NK-92 treated with Interleukin-12 subunit alpha and Interleukin-12 subunit beta, amount 100 ng/mL, for 24 hours (cell line): Measurements from ENCODE around the gene RASA2.
"Not testable (repeated sequence)": the region's sequence is repeated elsewhere in the genome, so short reads cannot be mapped to it uniquely, and the experiment has no call there.

ENCODE experiments used
- DNase-seq: peaks from one replicate; lab custom pipeline; 2025; lab: John Stamatoyannopoulos, UW

RASA2 gene

GRCh38 chr3:141498598-141499223 is 11.9 kb downstream of the RASA2 start:
- DNase-seq: peak; percentile 79

GRCh38 chr3:141499284-141499683 is 12.5 kb downstream of the RASA2 start:
- no peak for DNase-seq

DNA sequence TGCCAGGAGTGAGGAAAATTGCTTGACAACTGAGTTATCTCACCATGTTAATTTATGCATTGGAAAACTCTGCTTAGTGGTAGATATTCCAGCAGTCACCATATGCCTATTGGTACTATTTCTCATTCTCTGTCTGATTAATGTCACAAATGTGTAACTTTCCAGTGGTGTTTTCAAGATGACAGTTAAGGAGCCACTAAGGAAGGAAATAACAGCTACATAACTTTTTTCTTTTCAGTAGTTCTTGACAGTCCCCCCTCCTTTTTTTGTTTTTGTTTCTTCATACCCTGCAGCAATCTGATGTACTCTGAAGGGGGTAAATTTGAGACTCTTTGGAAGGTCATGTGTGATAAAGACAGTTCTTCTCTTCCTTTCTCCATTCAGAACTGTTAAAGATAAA is 13.1 kb downstream of the RASA2 start:
- DNase-seq: no peak

DNA sequence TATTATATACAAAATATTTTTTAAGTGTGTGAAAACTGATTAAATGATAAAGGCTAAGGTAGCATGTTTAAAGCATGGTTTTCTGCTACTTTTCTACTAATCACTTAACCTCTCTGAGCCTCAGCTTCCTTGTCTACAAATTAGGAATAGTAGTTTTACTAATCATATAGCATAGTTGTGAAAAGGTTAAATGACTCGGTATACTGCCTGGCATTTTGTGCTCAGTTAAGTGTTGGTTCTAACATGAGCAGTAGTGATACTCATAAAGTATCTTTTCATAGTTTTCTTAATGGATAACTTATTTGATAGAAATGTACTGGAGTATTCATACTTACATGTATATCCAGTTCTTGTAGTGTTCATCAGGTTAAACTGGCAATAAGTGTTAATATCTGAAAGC is 13.6 kb downstream of the RASA2 start:
- no peak for DNase-seq

DNA sequence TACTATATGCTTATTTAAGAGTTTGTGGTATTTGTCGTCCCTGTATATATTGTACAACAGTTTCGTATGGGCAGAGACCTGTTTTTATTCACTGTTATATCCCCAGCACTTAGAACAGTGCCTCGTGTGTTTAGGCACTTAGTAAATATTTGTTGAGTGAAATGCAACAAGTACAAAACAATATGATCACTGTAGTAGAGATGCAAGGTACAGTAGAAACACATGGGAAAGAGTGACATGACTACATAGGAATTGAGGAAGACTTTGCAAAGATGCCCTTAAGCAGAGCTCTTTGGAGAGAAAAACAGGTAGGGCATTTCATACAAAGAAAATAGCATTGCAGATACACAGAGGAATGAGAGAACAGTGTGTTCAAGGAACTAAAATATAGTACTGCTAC is 18.3 kb downstream of the RASA2 start:
- DNase-seq: no peak

- no peak for DNase-seq
Observed at GRCh38 chr3:141506071-141506470, 19.2 kb downstream of the RASA2 start.

DNA sequence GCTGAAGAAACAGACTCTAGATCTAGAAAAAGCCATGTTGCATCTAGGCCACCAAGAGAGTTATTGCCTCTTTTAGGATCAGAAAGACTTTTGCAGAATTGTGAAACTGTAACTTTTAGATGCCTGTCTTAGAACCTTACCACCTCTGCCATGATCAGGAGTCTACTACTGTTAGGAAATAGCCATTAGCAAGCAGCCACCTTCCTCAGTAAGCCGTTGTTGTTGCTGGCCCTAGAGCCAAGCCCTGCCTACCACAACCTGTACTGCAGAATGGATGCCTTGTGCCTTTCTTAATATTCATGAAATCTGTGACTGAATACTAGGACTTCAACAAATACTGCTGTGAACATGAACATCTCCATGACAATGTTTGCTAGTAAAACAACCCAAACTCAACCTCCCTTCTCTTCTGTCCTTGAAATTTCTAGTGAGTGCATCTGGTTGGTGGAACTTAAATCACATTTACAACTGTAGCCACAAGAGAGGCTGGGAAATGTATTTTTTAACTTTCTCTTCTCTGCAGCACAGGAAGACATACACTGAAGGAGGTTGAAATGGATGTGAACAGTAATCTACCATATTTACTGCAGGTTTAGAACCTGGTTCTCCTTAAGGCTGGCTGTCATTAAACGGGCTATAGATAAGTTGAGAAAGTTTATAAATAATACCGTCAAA is 20.7 kb downstream of the RASA2 start:
- no peak for DNase-seq

DNA sequence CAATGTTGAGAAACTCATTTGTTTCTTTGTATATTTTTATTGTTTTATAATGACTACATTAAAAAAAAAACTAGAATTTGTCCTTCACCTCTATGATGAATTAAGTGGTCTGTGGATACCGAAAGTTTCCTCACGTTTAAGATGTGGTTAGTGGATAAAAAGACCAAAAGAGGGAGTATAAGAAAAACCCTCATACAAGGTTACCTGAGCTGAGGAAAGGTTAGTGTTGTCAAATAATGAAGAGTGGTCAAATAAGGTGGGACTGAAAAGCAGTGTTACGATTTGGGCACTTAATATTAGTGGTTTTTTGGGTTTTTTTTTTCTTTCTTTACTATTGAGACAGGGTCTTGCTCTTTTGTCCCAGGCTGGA is 21.2 kb downstream of the RASA2 start:
- DNase-seq: no peak

DNA sequence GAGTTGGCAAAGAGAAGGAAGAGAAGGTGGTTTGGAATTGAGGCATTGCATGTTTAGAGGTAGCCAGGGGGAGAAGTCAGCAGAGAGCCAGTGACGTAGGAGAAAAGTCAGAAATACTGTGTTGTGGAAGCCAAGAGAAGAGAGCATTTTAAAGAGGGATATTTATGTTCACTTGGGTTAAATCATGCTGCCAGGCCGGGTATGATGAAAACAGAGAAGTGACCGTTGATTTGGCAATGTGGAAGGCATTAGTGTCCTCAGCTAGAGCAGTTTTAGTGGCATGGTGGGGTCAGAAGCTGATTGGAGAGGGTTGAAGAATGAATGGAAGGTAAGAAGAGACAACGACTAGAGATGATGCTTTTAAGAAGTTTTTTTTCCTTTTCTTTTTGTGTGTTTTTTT is 24.5 kb downstream of the RASA2 start:
- no peak for DNase-seq

DNA sequence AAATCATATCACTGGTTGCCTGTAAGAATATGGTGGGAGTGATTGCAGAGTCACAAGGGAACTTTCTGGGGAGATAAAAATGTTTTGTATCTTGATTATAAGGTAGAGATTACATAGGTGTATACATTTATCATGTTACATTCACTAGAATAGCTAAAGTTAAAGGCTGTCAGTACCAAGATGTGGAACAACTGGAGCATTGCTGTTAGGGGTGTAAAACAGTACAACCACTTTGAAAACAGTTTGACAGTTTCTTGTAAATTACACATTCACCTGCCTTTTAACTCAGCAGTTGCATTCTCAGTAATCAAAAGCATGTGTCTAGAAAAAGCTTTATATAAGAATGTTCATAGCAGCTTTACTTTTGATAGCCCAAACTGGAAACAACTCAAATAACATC is 27.6 kb downstream of the RASA2 start:
- DNase-seq: no peak

DNA sequence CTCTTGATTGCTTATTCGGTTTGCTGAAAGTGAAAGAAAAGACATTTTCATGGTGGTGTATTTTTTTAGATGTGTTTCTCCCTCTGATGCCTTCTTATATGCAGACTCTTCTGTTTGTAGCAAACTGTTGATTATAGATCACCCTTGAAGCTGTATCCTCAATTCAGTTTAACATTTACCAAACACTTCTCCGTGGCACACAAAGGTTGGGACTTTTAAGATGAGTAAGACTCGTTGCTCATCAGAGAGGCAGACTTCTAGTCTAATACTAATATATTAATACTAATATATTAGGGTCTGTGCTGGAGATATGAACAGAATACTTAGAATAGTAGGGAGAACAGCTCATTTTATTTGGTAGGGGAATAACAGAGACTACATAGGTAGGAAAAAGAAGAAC is 32.8 kb downstream of the RASA2 start:
- no peak for DNase-seq

GRCh38 chr3:141521781-141522180 is 35.0 kb downstream of the RASA2 start:
- no peak for DNase-seq

GRCh38 chr3:141523615-141524375 is 37.0 kb downstream of the RASA2 start:
- no peak for DNase-seq

DNA sequence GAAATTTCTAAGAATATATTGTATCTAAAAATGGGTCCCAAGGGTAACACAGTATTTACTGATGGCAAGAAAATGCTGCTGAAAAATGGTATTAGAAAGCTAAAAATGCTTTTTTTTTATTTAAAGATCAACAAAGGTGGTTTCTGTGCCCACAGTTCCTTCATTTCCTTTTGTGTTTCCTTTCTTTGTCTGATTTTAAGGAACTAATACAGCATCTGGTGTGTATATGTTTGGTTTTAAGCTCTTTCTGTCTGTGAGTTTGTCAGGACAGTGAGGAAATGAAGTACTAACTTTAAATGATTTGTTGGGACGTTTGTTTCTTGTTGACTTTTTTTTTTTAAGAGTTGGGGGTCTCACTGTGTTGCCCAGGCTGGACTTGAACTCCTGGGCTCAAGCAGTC is 38.2 kb downstream of the RASA2 start:
- no peak for DNase-seq

- DNase-seq: no peak
Observed at GRCh38 chr3:141525814-141526213, 39.0 kb downstream of the RASA2 start.

DNA sequence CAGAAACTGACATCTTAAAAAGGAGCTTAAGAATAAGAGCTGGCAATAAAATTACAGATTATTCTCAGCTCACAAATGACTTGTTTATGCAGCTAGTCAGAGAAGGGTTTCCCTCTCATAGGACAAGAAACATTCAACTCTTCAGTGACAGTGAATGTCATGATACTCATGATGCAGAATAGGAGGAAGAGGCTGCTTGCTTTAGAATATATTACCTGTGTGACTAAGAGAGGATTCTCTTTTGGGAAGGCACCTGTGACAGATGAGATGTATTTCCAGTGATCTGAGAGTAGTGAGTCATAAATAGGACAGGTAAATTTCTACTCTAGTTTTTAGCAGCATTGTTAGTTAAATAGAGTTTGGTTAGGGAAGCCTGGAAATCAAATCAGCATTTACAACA is 39.9 kb downstream of the RASA2 start:
- DNase-seq: no peak

DNA sequence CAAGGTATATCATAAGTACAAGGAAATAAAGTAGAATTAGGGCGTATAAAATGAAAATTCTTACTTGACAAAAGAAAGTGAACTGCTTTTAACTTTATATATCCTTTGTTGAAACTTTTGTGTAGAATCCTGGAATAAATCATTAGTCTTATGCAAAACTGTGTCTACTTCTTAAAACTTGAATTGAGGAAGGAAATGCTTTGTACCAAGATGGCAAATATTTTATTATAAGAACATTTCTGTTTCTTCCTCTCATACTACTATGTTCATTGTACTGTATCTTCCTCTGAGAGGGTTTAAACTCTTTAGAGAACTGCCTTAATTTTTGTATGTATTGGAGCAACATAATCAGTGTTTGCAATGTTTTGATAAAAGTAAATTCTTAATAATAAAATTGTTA is 42.0 kb downstream of the RASA2 start:
- DNase-seq: no peak

- no peak for DNase-seq
Observed at GRCh38 chr3:141529256-141529655, 42.4 kb downstream of the RASA2 start.

DNA sequence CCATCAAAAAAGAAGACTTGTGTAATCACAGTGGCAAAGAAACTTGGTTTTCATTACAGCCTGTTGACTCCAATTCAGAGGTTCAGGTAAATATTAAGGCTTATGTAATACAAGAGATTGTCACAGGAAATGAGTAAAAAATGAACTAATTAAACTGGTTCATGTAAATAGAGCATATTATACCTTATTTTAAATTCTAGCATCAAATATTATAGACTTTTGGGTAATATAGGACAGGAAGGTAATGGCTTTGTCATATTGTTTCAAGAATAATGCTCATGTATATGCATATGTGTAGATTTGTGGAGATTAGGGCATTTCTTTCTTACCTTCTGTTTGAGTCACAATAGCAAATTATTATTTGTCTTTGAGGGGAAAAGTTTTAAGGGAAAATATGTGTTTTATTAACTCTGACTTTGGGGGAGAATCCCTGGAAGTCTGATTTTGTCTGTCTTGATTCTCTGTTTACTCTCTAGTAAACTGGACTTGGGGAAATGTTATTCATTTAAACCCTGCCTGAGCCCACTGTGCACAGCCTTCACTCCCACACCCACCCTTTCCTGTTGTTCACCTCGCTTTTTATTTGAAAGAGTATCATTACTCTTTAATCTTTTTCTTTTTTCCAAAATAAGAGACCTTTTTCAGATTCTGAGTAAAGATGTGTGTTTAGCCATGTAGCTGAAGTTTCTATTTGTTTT is 43.0 kb downstream of the RASA2 start:
- DNase-seq: no peak

GRCh38 chr3:141530415-141530768 is 43.6 kb downstream of the RASA2 start:
- DNase-seq: no peak

DNA sequence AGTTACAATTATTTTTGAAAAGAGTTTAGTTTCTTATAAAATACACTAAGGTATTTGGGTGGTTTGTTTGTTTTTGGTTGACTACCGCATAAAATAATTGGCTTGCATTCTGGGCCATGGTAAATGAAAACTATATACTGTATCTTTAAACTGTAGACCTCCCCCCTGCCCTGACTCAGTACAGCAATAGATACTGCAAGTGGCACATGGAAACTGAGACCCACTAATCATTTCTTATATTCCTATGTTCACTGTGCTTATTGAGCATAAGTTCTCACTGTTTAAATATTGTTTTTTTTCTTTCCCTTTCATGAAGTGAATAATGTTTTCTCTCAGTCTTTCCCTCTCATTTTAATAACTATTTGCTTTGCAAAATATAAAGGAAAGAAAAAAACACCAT is 45.8 kb downstream of the RASA2 start:
- no peak for DNase-seq

- not testable (repeated sequence) for DNase-seq
Observed at GRCh38 chr3:141536017-141536416, 49.2 kb downstream of the RASA2 start.

DNA sequence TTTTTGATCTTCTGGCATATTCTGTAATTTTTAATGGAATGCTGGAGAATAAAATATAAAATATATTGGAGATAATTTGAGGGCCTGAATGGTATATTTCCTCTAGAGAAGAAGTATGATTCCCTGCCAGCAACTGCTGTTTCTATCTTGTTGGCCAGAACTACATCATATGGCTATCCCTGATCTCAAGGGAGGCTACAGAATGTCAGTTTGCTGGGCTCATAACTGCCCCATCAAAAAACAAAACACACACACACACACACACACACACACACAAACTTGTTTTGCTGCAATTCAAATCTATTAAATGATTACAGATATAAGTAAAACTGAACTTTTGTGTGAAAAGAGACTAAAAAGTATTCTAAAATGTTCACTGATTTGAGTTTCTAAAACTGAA is 51.0 kb downstream of the RASA2 start:
- DNase-seq: no peak
